ACC112 (cell line): ENCODE results near the gene NFASC.

Source experiments
- H2AFZ ChIP-seq: fragments of 200-600 bp; sonication (generic); one replicate; pipeline ENCODE4 v1.6.0; 2017; ENCODE audit warnings: antibody characterized with exemption, low read length; ENCODE audit not compliant: unreplicated experiment
- H3K27ac ChIP-seq: fragments of 200-600 bp; sonication (generic); 2 replicates; pipeline ENCODE4 v1.5.1; 2014; ENCODE audit warnings: low read depth, mild to moderate bottlenecking, antibody characterized with exemption, low read length, moderate library complexity
- H3K27me3 ChIP-seq: fragments of 200-600 bp; sonication (generic); 2 replicates; pipeline ENCODE4 v1.6.1; 2014; ENCODE audit warnings: mild to moderate bottlenecking, antibody characterized with exemption, low read length, moderate library complexity, mixed read lengths; ENCODE audit not compliant: insufficient read depth
- H3K36me3 ChIP-seq: fragments of 200-600 bp; sonication (generic); 2 replicates; pipeline ENCODE4 v1.6.1; 2016; ENCODE audit warnings: mild to moderate bottlenecking, antibody characterized with exemption, low read length, moderate library complexity, mixed read lengths; ENCODE audit not compliant: insufficient read depth
- H3K4me1 ChIP-seq: fragments of 200-600 bp; sonication (generic); one replicate; pipeline ENCODE4 v1.6.1; 2016; ENCODE audit warnings: low read length, mixed read lengths; ENCODE audit not compliant: insufficient read depth, unreplicated experiment, control insufficient read depth
- H3K4me3 ChIP-seq: fragments of 200-600 bp; sonication (generic); 2 replicates; pipeline ENCODE4 v1.5.1; 2014; ENCODE audit warnings: mild to moderate bottlenecking, low read depth, low read length
- H3K79me2 ChIP-seq: fragments of 200-600 bp; sonication (generic); one replicate; pipeline ENCODE4 v1.6.0; 2016; ENCODE audit warnings: low read length; ENCODE audit not compliant: control insufficient read depth, unreplicated experiment, insufficient read depth

Gene NFASC

DNA sequence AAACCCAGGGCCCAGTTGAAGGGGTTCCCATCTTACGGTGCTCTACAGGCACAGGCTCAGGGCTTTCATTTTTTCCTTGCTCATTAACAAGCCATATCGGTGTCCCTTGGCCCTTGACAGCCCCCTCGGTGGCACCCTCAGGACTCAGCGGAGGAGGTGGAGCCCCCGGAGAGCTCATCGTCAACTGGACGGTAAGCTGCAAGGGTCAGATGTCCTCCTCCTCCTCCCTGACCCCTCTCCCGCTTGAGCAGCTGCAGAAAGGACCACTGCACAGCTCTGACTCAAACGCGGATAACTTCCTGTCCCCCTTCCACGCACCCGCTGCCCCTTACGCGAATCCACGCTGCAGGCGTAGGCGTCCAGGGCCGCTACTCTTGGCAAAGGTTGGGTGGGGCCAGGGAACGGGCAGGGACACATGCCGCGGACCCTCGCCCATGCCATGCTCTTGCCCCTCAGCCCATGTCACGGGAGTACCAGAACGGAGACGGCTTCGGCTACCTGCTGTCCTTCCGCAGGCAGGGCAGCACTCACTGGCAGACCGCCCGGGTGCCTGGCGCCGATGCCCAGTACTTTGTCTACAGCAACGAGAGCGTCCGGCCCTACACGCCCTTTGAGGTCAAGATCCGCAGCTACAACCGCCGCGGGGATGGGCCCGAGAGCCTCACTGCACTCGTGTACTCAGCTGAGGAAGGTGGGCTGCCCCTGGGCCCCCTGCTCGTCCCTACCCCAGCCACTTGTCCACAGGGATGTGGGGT is 198.9 kb downstream of the NFASC start:
- no peaks in the 10 kb centered on the region for H3K79me2 ChIP-seq
- no peak overlapping the region for H2AFZ ChIP-seq
- H3K27me3 ChIP-seq: no peaks in the 10 kb centered on the region
- H3K4me1 ChIP-seq: peaks cover 4% of the 10 kb centered on the region
- no peak overlapping the region for H3K4me3 ChIP-seq
- H3K36me3 ChIP-seq: no peaks in the 10 kb centered on the region
- H3K27ac ChIP-seq: no peak overlapping the region

- Histone ChIP-seq H3K4me3 (no peak overlapping the region), H3K27ac (no peak overlapping the region), H2AFZ (no peak overlapping the region)
These were observed 200.4 kb downstream of the NFASC start for GRCh38 chr1:205071028-205071409.

GRCh38 chr1:205071801-205072200 is 201.1 kb downstream of the NFASC start:
- peaks cover 4% of the 10 kb centered on the region for H3K4me1 ChIP-seq
- no peak overlapping the region for H2AFZ ChIP-seq
- H3K79me2 ChIP-seq: no peaks in the 10 kb centered on the region
- H3K36me3 ChIP-seq: no peaks in the 10 kb centered on the region
- H3K27ac ChIP-seq: no peak overlapping the region
- no peak overlapping the region for H3K4me3 ChIP-seq
- H3K27me3 ChIP-seq: no peaks in the 10 kb centered on the region

More at GRCh38 chr1:205071028-205071409, 200.4 kb downstream of the NFASC start:
- Histone ChIP-seq H3K36me3 (no peaks in the 10 kb centered on the region), H3K27me3 (no peaks in the 10 kb centered on the region), H3K79me2 (no peaks in the 10 kb centered on the region), H3K4me1 (peaks cover 4% of the 10 kb centered on the region)

GRCh38 chr1:205072286-205072685 is 201.6 kb downstream of the NFASC start:
- H2AFZ ChIP-seq: no peak overlapping the region
- no peaks in the 10 kb centered on the region for H3K36me3 ChIP-seq
- H3K27me3 ChIP-seq: no peaks in the 10 kb centered on the region
- H3K27ac ChIP-seq: no peak overlapping the region
- H3K4me1 ChIP-seq: peaks cover 4% of the 10 kb centered on the region
- H3K4me3 ChIP-seq: no peak overlapping the region
- no peaks in the 10 kb centered on the region for H3K79me2 ChIP-seq
